Activated T-helper 17 cell treated with anti-CD3 and anti-CD28 coated beads, Interleukin-2, amount 50 U/mL, for 72 hours (primary cell): ENCODE measurements around the gene EFCC1. TPM values are rescaled to one million over a fixed set of nuclear protein-coding genes. Genes with fewer than 3 reads are reported as not detected.

Experiments
- ATAC-seq: fragments of 150-1000 bp; cut with Tn5 transposase; replicated peaks from 2 replicates; pipeline ENCODE4 v1.10.0; 2021; ENCODE audit warnings: mild to moderate bottlenecking, moderate library complexity
- H3K27ac Mint-ChIP-seq: one replicate; pipeline ENCODE4 v1.8.0; 2022; ENCODE audit warnings: mixed read lengths
- H3K27me3 Mint-ChIP-seq: one replicate; pipeline ENCODE4 v1.8.0; 2022; ENCODE audit warnings: mixed read lengths
- H3K36me3 Mint-ChIP-seq: one replicate; pipeline ENCODE4 v1.8.0; 2022; ENCODE audit warnings: low read depth, mild to moderate bottlenecking, mixed read lengths
- H3K4me1 Mint-ChIP-seq: one replicate; pipeline ENCODE4 v1.8.0; 2022; ENCODE audit warnings: mixed read lengths
- H3K4me3 Mint-ChIP-seq: one replicate; pipeline ENCODE4 v1.8.0; 2022; ENCODE audit warnings: mild to moderate bottlenecking, mixed read lengths
- H3K9me3 Mint-ChIP-seq: one replicate; pipeline ENCODE4 v1.8.0; 2022; ENCODE audit warnings: mixed read lengths
- total RNA-seq, 2 donors: library from RNA; stranded (reverse); gene quantifications; one replicate each; pipeline ENCODE4 v1.2.3, GENCODE V29; 2022

EFCC1 gene
- total RNA-seq, 2 donors from 2014 or later, result not detected

DNA sequence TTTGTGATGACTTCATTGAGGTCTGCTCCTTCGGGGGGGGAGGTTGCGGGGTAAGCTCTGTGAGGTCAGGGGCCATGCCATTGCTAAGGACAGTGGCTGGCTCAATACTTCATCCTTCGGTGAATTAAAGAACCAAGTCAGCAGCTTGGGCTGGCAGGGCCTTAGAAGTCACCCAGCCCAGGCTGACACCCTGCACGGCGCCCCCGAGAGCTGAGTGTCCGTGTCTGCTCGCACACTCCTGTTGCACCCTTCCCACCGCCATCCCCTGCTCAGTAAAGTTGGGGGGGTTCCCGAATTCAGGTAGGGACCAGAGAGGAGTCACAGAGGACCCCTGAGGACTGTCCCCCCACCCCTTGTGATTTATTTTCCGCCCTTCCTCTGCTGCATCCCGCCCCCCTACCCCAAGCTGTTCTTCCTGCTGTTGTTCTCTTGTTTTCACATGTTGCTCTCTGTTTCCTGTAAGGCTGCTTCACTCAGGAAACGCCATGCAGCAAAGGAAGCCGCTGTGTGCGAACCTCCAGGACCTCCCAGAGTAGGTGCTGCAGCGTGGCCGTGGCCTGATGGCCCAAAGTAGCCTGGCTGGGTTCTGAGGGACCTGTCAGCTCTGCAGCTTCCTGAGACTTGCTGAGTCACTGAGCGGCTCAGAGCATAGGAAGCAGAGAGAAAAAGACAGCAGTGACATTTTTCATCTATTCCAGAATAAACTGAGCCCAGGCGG lies 14.4 kb downstream of the EFCC1 start:
- Mint-ChIP-seq H3K27me3 (no peaks in the 10 kb centered on the region), H3K4me3 (peak overlapping the region; percentile 75), H3K9me3 (no peaks in the 10 kb centered on the region), H3K4me1 (peaks cover 15% of the 10 kb centered on the region), H3K27ac (peak overlapping the region; percentile 95), H3K36me3 (no peaks in the 10 kb centered on the region)
- ATAC-seq, result peak; percentile 68

DNA sequence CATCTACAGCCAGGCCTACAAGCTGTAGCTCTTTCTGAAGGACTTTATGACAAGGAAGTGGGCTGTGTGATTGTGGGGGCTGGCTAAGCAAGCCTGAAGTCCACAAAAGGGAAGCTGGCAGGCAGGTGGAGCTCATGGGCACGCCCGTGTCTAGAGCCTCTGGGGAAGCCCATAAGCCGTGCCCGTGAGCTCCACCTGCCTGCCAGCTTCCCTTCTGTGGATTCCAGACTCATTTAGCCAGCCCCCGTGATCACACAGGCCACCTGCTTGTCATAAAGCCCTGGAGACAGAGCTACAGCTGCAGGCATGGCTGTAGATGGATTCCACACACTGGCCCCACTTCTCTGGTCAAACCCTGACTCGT lies 15.2 kb downstream of the EFCC1 start:
- Mint-ChIP-seq H3K4me1 (peaks cover 15% of the 10 kb centered on the region), H3K9me3 (no peaks in the 10 kb centered on the region), H3K27ac (peak overlapping the region; percentile 95), H3K36me3 (no peaks in the 10 kb centered on the region), H3K4me3 (peak overlapping the region; percentile 75), H3K27me3 (no peaks in the 10 kb centered on the region)
- peak; percentile 60 for ATAC-seq

DNA sequence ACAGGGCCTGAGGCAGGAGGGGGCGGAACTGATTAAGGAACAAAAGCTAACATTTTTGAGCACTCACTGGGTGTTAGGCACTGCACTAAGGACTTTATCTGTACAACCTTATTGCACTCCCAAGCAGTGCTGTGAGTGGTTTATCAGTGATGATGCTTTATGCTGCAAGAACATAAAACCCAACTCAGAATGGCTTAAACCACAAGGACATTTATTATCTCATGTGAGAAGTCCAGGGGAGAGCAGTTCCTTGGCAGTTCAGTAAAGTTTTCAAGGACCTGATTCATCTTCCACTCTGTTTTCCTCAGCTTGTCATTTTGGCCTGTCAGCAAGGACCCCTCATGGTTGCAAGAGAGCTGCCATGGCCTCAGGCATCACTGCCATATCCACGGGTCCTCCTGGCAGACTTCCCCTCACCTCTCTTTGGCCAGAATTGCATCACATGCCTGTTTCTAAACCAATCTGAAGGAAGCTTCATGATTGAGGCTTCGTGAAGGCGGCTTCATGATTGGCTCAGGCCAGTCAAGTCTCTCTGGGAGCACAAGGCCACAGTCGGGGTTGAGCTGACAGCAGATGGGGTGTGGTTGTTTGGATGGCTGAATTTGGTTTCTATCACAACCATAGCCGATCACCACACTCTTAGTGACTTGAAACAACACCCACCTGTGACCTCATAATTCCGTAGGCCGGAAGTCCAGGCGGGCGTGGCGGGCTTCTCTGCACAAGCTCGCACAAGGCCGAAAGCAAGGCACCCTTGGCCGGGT lies 15.8 kb downstream of the EFCC1 start:
- H3K9me3 Mint-ChIP-seq, result no peaks in the 10 kb centered on the region
- no peaks in the 10 kb centered on the region for H3K36me3 Mint-ChIP-seq
- peak overlapping the region; percentile 95 for H3K27ac Mint-ChIP-seq
- ATAC-seq, result peak; percentile 68
- H3K27me3 Mint-ChIP-seq, result no peaks in the 10 kb centered on the region
- peaks cover 15% of the 10 kb centered on the region for H3K4me1 Mint-ChIP-seq
- peak overlapping the region; percentile 75 for H3K4me3 Mint-ChIP-seq

DNA sequence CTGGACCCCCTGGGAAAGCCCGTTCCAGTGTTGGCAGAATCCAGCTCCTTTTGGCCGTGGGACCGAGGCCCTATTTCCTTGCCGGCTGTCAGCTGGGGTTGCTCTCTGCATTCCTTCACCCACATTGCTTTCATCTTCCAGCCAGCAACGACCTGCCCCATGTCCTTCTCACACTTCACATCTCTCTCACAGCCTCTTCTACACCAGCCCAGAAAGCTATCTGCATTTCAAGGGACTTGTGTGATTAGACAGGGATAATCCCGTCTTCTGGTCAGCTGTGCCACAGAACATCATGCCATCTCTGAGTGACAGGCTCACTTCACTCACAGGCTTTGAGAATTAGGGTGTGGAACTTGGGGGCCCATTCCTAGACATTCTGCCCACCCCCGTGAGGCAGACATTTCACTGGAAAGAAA lies 16.4 kb downstream of the EFCC1 start:
- no peak for ATAC-seq

DNA sequence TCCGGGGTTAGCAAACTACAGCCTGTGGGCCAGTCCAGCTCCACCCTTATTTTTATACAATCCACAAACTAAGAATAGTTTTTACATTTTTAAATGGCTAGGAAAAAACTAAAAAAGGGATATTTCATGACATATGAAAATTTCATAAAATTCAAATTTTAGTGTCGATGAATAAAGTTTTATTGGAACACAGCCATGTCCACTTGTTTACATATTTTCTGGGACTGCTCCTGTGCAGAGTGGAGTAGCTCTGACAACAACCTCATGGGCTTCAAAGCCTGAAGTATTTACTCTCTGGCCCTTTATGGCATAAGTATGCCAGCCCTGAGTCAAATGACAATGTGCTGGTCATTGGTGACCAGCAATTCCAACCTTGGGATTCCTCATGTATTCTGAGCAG lies 17.2 kb downstream of the EFCC1 start:
- H3K36me3 Mint-ChIP-seq, result no peaks in the 10 kb centered on the region
- H3K4me3 Mint-ChIP-seq, result no peak overlapping the region
- no peaks in the 10 kb centered on the region for H3K27me3 Mint-ChIP-seq
- no peaks in the 10 kb centered on the region for H3K9me3 Mint-ChIP-seq
- peak overlapping the region; percentile 81 for H3K27ac Mint-ChIP-seq
- H3K4me1 Mint-ChIP-seq, result peaks cover 15% of the 10 kb centered on the region
- no peak for ATAC-seq

More for the DNA sequence above, 16.4 kb downstream of the EFCC1 start:
- H3K4me3 Mint-ChIP-seq, result peak overlapping the region; percentile 75
- H3K36me3 Mint-ChIP-seq, result no peaks in the 10 kb centered on the region
- H3K27ac Mint-ChIP-seq, result peak overlapping the region; percentile 95
- H3K27me3 Mint-ChIP-seq, result no peaks in the 10 kb centered on the region
- peaks cover 15% of the 10 kb centered on the region for H3K4me1 Mint-ChIP-seq
- no peaks in the 10 kb centered on the region for H3K9me3 Mint-ChIP-seq

DNA sequence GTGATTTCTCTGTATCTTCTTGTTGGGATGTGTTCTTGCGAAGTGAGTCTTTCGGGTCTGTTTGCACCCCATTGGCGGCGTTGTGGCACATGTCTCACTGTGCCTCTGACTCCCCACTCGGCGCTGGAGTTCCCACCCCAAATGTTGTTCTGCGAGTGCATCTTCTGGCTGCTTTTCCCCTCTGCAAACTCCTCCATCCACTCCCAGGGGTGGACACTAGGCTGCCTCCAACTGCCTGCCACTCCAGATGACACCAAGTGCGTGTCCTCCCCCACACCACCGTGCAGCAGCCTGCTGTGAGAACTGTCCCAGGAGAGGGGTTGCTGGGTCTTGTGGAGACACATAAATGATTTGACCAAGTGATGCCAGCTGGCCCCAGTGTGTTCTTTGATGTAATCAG lies 17.6 kb downstream of the EFCC1 start:
- Mint-ChIP-seq H3K4me1 (peaks cover 15% of the 10 kb centered on the region), H3K27ac (peak overlapping the region; percentile 81), H3K27me3 (no peaks in the 10 kb centered on the region), H3K9me3 (no peaks in the 10 kb centered on the region), H3K4me3 (no peak overlapping the region), H3K36me3 (no peaks in the 10 kb centered on the region)
- ATAC-seq, result no peak

DNA sequence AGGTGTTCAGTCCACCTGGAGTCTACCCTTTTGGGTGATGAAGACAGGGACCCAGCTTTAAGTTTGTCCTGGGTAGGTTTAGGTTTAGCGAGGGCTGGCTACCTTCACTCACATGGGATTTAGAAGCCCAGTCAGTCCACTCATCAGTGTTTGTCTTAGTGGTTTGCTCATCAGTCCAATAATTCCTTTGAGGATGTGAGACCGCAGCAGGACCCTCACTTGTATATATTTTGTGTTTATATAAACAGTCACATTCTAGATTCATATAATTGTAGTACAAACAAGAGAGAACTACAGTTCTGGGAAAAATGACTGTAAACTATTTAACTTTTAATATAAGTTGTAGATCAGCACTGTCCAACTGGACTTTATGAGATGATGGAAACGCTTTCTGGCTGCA lies 18.2 kb downstream of the EFCC1 start:
- ATAC-seq, result no peak
- Mint-ChIP-seq H3K36me3 (no peaks in the 10 kb centered on the region), H3K9me3 (no peaks in the 10 kb centered on the region), H3K4me1 (peaks cover 15% of the 10 kb centered on the region), H3K27ac (no peak overlapping the region), H3K27me3 (no peaks in the 10 kb centered on the region), H3K4me3 (no peak overlapping the region)

DNA sequence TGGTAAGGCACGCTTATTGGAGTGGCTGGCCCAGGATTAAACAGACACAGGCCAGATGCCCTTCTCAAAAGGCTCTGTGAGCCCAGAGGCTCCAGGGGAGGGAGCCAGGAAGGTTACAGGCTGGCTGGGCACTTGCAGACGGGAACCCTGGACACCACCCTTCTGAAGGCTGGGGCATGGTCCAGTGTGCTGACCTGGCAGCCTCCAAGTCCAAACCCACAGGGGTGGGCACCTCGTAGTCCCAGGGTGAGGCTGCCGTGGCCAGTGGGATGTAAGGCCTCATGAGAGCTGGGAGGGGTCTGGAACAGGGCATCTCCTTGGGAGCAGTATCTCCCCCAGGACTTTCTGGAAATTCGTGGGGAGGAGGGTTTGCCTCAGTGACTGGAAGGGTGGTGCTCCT lies 19.6 kb downstream of the EFCC1 start:
- H3K36me3 Mint-ChIP-seq, result no peaks in the 10 kb centered on the region
- no peak for ATAC-seq
- H3K4me1 Mint-ChIP-seq, result peaks cover 20% of the 10 kb centered on the region
- no peaks in the 10 kb centered on the region for H3K9me3 Mint-ChIP-seq
- no peaks in the 10 kb centered on the region for H3K27me3 Mint-ChIP-seq
- no peak overlapping the region for H3K27ac Mint-ChIP-seq
- H3K4me3 Mint-ChIP-seq, result no peak overlapping the region

DNA sequence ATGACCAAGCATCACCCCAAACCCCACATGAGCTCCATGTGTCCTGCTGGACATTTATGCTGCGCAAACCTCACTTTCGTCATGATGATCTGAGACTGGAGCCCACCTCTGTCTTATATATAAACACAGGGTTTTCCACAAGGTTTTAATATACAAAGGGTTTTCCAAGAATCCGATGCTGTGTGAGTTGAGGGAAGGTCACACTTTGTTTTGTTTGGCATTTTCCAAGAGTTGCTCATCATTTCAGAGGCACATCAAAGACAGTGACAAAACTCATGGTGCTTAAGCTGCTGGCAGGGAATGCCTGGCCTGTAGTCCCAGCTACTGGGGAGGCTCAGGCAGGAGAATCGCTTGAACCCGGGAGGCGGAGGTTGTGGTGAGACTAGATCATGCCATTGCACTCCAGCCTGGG lies 20.0 kb downstream of the EFCC1 start:
- Mint-ChIP-seq H3K4me1 (peaks cover 19% of the 10 kb centered on the region), H3K4me3 (no peak overlapping the region), H3K36me3 (no peaks in the 10 kb centered on the region), H3K9me3 (no peaks in the 10 kb centered on the region), H3K27ac (no peak overlapping the region), H3K27me3 (no peaks in the 10 kb centered on the region)
- no peak for ATAC-seq

DNA sequence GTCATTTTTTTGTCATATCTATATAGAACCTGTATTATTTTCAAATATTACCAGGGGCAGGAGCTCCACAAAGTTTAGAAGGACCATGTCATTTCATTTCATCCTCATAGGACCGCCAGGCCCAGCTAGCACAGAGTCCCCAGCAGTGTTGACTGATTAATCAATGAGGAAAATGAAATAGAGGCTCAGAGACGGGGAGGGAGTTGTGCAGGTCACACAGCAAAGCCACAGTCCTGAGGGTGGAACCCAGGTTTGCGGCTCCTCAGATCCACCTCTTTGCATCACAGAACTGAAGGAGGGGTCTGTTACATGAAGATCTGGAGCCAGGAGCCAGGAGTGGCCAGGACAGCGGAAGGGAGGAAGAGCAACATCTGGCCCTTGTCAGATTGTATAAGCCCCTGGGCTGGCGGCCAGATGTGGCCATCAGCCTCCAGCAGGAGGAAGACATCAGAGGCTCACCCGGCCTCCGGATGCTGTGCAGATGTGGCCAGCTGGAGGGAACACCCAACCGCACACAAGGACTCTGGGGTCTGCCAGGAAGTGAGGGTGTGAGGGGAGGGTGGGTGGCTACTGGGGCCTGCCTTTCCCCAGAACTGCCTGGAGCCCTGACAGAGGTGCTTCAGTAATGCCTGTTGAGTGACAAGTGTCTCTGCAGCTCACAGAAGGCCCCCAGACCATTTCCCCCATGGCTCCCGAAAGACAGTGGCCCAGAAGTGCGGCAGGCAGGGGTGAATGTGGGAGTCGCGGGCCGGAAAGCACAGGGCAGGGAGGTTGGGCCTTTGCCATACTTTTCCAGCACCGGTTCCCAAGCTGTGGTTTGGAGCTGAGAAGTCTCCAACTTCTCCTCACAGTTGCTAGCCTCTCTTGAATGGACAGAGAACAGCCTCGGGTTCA lies 21.3 kb downstream of the EFCC1 start:
- Mint-ChIP-seq H3K27ac (no peak overlapping the region), H3K27me3 (no peaks in the 10 kb centered on the region), H3K36me3 (no peaks in the 10 kb centered on the region), H3K4me3 (no peak overlapping the region), H3K9me3 (no peaks in the 10 kb centered on the region), H3K4me1 (peaks cover 25% of the 10 kb centered on the region)
- ATAC-seq, result no peak

DNA sequence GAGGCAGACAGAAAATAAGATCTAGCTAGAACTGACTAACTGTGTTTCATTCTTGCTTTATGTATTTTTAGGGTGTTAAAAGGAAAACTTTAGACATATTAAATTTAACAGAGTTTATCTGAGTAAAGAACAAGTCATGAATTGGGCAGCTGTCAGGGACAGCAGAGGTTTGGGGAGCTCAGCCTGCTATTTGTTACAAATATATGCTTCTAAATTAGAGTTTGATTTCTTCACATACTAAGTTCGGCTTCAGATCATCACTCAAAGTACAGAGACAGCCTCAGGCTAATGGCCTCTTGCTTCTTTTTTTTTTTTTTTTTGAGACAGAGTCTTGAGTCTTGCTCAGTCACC lies 21.9 kb downstream of the EFCC1 start:
- no peaks in the 10 kb centered on the region for H3K9me3 Mint-ChIP-seq
- no peak for ATAC-seq
- no peaks in the 10 kb centered on the region for H3K36me3 Mint-ChIP-seq
- peaks cover 22% of the 10 kb centered on the region for H3K4me1 Mint-ChIP-seq
- H3K27me3 Mint-ChIP-seq, result no peaks in the 10 kb centered on the region
- no peak overlapping the region for H3K4me3 Mint-ChIP-seq
- H3K27ac Mint-ChIP-seq, result no peak overlapping the region

DNA sequence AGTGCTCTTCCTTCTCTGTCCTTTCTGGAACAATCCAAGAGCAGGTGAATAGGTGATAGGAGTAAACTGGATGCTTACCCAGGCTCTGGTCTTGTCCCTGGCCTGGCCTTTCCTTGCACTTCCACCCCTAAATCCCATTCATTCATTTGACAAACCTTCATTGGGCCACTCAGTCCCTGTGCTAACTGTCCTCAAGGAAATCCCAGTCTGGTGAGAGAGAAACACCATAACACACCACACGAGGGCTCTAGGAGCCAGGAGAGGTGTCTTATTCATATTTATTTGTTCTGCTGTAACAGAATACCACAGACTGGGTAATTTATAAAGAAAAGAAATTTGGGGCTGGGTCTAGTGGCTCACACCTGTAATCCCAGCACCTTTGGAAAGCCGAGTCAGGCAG lies 22.8 kb downstream of the EFCC1 start:
- Mint-ChIP-seq H3K27me3 (no peaks in the 10 kb centered on the region), H3K36me3 (no peaks in the 10 kb centered on the region)

DNA sequence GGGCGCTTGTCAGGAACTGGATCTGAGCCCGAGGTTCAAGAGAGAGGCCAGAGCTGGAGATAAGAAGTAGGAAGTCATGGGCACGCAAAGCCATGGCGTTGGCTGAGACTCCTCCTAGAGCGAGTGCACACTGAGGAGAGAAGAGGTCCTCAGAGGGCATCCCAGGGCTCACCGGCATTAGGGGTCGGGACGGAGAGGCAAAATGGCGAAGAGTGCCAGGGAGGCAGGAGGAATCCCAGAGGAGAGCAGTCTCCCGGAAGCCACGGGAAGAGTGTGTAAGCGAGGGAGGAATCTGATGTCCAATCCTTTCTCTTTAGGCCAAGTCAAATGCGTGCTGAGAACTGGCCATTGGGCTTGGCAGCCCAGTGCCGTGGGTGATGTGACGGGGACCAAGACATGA lies 24.0 kb downstream of the EFCC1 start:
- Mint-ChIP-seq H3K27me3 (no peaks in the 10 kb centered on the region), H3K4me1 (peaks cover 18% of the 10 kb centered on the region), H3K36me3 (no peaks in the 10 kb centered on the region), H3K27ac (peak overlapping the region; percentile 65), H3K4me3 (peak overlapping the region; percentile 27), H3K9me3 (no peaks in the 10 kb centered on the region)
- no peak for ATAC-seq

More for the DNA sequence above, 22.8 kb downstream of the EFCC1 start:
- Mint-ChIP-seq H3K4me3 (no peak overlapping the region), H3K27ac (no peak overlapping the region), H3K9me3 (no peaks in the 10 kb centered on the region), H3K4me1 (peaks cover 18% of the 10 kb centered on the region)
- no peak for ATAC-seq

DNA sequence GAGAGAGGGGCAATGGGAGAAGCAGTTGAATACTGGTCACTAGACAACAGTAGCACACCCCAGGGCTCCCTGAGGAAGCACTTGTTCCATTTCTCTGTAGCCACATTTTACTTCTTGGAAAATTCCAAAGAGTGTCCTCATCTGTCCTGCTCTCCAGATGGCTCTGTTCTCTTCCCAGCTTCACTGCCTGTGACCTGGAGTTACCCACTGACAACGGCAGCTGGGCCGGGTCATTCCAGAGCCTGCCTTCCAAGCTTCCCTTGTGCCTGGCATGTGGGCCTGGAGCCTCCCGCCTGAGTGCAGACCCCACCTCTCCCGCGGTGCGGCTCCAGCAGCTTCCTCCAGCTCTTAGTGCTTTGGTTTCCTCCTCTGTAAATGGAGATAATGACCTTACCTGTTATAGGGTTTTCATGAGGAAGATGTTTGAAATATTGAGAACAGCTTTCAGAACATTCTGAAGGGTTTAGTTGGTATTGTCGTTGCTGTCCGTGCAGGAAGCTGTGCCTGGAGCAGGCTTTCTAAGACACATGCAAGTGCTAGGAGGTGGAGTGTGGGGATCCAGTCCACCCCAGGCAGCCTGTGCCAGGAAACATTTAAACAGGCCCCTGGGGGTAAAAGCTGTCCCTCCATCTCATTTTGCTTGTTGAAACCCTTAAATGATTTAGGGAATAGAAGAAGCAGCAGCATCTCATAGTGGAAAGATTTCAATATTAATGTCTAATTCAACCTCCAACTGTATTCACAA lies 24.8 kb downstream of the EFCC1 start:
- peaks cover 18% of the 10 kb centered on the region for H3K4me1 Mint-ChIP-seq
- no peak for ATAC-seq
- peak overlapping the region; percentile 86 for H3K27ac Mint-ChIP-seq

More for the DNA sequence above, 24.8 kb downstream of the EFCC1 start:
- Mint-ChIP-seq H3K36me3 (no peaks in the 10 kb centered on the region), H3K4me3 (peak overlapping the region; percentile 85), H3K27me3 (no peaks in the 10 kb centered on the region), H3K9me3 (no peaks in the 10 kb centered on the region)
